UCSD-AML1 (cell line): Measurements from ENCODE around the gene FGGY.
A peak's percentile ranks its signal among the peaks of the same experiment; 100 is the strongest.
"Not testable (repeated sequence)": the region's sequence is repeated elsewhere in the genome, so short reads cannot be mapped to it uniquely, and the experiment has no call there.

Experiments
- DNase-seq: peaks from one replicate; lab custom pipeline; 2025; ENCODE audit not compliant: unreplicated experiment; lab: John Stamatoyannopoulos, UW

FGGY gene

GRCh38 chr1:59288046-59288445 is 8.8 kb upstream of the FGGY start:
- DNase-seq = no peak

GRCh38 chr1:59289570-59289969 is 7.3 kb upstream of the FGGY start:
- no peak for DNase-seq

GRCh38 chr1:59290193-59290949 is 6.5 kb upstream of the FGGY start:
- peak; percentile 49 for DNase-seq

- no peak for DNase-seq
These were observed 5.3 kb upstream of the FGGY start for GRCh38 chr1:59291561-59291960.

- DNase-seq = peak; percentile 51
These were observed 4.3 kb upstream of the FGGY start for GRCh38 chr1:59292562-59292961.

GRCh38 chr1:59293206-59293605 is 3.7 kb upstream of the FGGY start:
- DNase-seq = no peak

GRCh38 chr1:59293849-59294248 is 3.0 kb upstream of the FGGY start:
- no peak for DNase-seq

GRCh38 chr1:59294423-59294822 is 2.5 kb upstream of the FGGY start:
- DNase-seq = no peak

GRCh38 chr1:59295618-59296017 is 1.3 kb upstream of the FGGY start:
- no peak for DNase-seq

- no peak for DNase-seq
These were observed 1.2 kb downstream of the FGGY start for GRCh38 chr1:59298026-59298583.

- no peak for DNase-seq
These were observed 1.9 kb downstream of the FGGY start for GRCh38 chr1:59298710-59299346.

- DNase-seq = not testable (repeated sequence)
These were observed 2.8 kb downstream of the FGGY start for GRCh38 chr1:59299670-59300069.

GRCh38 chr1:59302297-59302696 is 5.4 kb downstream of the FGGY start:
- DNase-seq = no peak

- no peak for DNase-seq
These were observed 6.0 kb downstream of the FGGY start for GRCh38 chr1:59302871-59303270.

GRCh38 chr1:59305188-59305587 is 8.3 kb downstream of the FGGY start:
- DNase-seq = no peak

GRCh38 chr1:59307591-59307990 is 10.7 kb downstream of the FGGY start:
- DNase-seq = no peak

GRCh38 chr1:59308839-59309238 is 11.9 kb downstream of the FGGY start:
- DNase-seq = no peak

- no peak for DNase-seq
These were observed 12.5 kb downstream of the FGGY start for GRCh38 chr1:59309392-59309791.

- no peak for DNase-seq
These were observed 13.1 kb downstream of the FGGY start for GRCh38 chr1:59309795-59310548.

- no peak for DNase-seq
These were observed 13.8 kb downstream of the FGGY start for GRCh38 chr1:59310549-59311250.
